DMS53 treated with DMSO at 0.1 percent for 48 hours (cell line): Measurements from ENCODE around the gene GGT1.
A peak's percentile ranks its signal among the peaks of the same experiment; 100 is the strongest.
"Not testable (repeated sequence)": the region's sequence is repeated elsewhere in the genome, so short reads cannot be mapped to it uniquely, and the experiment has no call there.

ENCODE experiments used
- DNase-seq: peaks from one replicate; lab custom pipeline; 2025; ENCODE audit not compliant: unreplicated experiment; lab: John Stamatoyannopoulos, UW

Gene GGT1

GRCh38 chr22:24583221-24584165 lies 19.5 kb upstream of the GGT1 start:
- DNase-seq, result no peak

- DNase-seq, result no peak
These were observed 18.7 kb upstream of the GGT1 start for GRCh38 chr22:24584166-24584790.

DNA sequence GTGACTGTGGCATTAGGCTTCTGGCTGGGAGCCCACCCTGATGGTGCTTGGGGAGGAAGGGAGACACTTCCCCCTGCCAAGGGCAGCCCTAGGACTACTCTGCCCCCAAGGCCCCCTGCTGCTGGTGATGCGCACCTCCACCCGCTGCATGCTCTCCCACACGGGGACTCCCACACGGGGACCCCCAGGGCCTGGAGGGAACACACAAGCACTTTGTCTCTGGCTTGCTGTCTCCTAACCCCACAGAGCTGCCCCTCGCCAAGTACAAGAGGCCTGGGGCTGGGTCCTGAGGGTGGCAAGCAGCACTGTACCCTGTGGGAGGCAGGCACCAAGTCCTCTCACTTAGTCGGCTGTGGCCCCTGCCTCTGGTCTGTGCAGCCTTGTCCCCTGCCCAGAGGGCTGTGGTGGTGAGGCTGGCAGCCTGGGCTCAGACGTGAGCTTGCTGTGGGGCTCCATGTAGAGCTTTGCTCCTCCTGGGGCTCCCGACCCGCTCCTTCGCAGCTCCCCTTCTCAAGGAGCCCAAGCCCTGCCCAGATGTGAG lies 18.1 kb upstream of the GGT1 start:
- DNase-seq, result no peak

DNA sequence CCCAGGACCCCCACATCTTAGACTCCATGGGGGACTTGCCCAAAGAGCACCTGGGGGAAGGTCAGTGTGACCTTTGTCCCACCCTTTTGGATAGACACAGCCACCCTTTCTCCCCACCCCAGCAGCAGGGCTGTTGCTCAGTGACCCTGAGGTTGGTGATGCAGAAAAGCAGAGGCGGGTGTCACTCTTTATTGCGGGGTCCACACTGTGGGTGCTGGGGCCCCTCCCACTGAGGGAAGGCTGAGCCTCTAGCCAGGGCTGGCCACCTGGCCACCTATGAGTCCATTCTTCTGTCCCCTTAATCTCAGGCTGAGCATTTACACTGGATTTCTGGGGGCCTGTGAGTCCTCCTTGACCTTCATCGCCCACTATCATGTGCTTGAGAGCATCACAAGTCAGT lies 17.5 kb upstream of the GGT1 start:
- DNase-seq, result no peak

GRCh38 chr22:24585927-24586546 lies 17.0 kb upstream of the GGT1 start:
- no peak for DNase-seq

DNA sequence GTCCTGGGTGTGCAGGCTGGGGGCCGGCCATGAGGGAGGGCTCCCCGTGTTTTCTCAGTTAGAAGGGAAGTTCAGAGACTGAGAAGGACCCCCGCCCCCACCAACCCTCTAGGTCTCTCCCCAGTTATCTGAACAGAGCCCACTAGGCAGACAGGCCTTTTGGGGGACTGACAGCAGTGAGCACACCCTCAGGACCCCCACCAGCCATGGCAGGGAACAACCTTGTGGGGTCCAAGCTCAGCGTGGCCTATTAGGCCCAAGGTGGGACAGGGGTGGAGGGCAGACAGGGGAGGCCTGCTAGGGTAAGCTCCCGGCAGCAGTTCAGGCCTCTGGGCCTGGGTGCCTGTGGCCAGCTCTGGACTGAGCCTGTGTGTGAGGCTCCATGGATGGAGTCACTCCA lies 15.7 kb upstream of the GGT1 start:
- DNase-seq, result no peak

DNA sequence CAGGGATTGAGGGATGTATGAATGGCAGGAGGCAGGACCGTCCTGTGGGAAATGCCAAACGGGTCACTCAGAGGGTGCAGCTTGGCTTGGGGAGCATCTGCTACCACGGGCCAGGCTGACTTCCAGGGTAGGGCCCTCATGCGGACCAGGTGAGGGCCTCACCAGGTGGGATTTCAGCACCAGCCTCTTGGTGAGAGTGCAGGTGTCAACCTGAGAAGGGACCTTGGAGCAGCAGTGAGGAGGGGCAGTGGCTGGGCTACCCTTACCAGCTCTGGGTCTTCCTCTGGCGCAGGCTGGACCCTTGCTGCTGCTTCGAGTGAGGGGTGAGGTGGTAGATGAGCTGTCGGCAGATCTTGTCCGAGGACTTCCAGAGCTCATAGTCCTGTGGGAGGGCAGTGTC lies 15.0 kb upstream of the GGT1 start:
- no peak for DNase-seq

GRCh38 chr22:24588381-24588756 lies 14.6 kb upstream of the GGT1 start:
- no peak for DNase-seq

DNA sequence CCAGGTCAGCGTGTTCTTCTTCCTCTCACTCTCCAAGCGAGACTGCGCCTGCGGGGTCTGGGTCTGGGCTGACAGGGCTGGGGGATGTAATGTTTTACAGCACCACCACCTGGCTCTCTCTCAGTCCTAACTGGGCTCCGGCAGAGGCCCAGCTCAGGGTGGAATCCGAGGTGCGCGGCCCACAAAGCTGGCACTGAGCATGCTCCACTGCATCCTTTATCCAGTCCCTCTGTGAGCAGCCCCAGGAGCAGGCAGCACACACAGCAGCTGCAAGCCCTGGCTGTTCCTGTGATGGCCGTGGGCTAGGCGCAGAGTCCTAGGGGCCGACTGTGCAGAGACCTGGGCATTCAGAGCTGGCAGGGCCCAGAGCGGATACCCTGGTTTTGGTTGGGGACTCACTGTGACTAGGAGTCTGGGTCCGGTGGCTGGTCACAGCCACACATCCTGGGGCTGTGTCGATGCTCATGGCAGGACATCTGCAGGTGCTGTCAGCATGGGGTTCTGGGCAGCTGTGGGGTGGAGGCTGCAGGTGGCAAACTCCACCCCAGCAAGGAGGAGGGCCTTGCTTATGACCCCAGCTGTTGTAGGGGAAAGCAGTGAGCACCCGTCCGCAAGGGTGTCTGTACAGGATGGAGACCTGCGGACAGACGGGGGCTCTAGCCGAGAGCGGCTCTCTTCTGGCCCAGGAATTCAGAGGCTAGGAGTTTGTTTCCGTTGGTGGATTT lies 14.1 kb upstream of the GGT1 start:
- no peak for DNase-seq

GRCh38 chr22:24589518-24590030 lies 13.4 kb upstream of the GGT1 start:
- DNase-seq, result no peak

- DNase-seq, result no peak
These were observed 12.3 kb upstream of the GGT1 start for GRCh38 chr22:24590596-24591173.

DNA sequence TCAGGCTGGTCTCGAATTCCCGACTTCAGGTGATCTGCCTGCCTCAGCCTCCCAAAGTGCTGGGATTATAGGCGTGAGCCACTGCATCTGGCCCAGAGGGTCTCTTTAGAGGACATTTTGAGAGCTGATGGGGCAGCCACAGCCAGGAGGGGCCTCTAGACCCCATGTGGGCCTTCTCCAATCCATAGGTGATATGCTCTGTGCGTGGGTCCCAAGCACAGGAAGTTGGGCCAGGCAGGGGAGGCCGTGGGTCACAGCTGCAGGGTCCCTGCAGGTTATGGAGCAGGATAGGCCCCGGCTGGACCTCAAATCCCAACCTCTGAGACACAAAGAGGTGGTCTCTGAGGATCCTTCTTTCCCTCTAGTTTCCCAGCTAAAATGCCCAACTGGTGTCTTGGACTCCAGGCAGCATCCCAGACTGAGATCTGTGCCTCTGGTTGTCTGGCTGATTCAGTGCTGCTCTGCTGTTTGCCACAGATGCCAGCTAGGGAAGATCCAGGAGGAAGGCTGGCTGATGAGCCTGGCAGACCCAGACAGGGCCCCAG lies 11.6 kb upstream of the GGT1 start:
- no peak for DNase-seq

GRCh38 chr22:24592058-24592850 lies 10.7 kb upstream of the GGT1 start:
- DNase-seq, result no peak

GRCh38 chr22:24592851-24593558 lies 10.0 kb upstream of the GGT1 start, which contains the start of gene LRRC75B:
TSS of gene LRRC75B (minus strand) at chr22:24593073. CDS start at chr22:24593039, 34 bp downstream.
- peak; percentile 6 for DNase-seq

DNA sequence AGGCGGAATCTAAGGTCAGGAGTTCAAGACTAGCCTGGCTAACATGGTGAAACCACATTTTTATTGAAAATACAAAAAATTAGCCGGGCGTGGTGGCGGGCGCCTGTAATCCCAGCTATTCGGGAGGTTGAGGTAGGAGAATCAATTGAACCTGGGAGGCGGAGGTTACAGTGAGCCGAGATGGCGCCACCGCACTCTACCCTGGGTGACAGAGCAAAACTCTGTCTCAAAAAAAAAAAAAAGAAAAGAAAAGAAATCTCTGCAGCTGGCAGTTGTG lies 9.5 kb upstream of the GGT1 start:
- not testable (repeated sequence) for DNase-seq

GRCh38 chr22:24593836-24594568 lies 9.0 kb upstream of the GGT1 start:
- no peak for DNase-seq

DNA sequence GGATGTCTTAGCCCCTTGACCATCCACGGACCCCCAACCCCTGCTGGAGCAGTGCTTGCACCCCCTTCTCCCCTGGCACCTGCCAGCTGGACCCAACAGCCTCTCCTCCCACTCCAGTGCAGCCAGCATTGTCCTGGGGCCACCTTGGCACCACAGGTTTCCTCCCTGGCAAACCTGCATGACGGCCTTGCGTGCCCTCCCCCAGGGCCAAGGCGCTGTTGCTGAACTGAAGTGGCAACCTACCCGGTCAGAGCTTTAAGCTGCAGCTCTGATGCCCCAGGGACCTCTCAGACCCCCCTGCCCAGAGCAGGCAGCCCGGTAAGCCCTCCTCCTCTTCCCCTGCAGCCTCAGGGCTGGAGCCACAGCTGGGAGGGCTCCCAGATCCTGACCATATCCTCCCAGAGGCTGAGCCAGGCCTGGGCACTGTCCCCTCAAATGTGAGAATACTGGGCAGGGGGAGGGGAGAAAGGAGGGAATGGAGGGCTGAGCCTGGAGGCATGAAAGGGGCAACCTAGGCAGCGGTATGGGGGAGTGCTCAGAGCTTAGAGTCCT lies 8.3 kb upstream of the GGT1 start:
- DNase-seq, result no peak

- DNase-seq, result no peak
These were observed 7.8 kb upstream of the GGT1 start for GRCh38 chr22:24595228-24595627.
